GM19455 (cell line): ENCODE measurements around the gene QSER1.

Experiments
- ATAC-seq: cut with Tn5 transposase; IDR thresholded peaks from one replicate; pipeline ENCODE4 v1.9.1; 2021; ENCODE audit not compliant: unreplicated experiment

Gene QSER1

DNA sequence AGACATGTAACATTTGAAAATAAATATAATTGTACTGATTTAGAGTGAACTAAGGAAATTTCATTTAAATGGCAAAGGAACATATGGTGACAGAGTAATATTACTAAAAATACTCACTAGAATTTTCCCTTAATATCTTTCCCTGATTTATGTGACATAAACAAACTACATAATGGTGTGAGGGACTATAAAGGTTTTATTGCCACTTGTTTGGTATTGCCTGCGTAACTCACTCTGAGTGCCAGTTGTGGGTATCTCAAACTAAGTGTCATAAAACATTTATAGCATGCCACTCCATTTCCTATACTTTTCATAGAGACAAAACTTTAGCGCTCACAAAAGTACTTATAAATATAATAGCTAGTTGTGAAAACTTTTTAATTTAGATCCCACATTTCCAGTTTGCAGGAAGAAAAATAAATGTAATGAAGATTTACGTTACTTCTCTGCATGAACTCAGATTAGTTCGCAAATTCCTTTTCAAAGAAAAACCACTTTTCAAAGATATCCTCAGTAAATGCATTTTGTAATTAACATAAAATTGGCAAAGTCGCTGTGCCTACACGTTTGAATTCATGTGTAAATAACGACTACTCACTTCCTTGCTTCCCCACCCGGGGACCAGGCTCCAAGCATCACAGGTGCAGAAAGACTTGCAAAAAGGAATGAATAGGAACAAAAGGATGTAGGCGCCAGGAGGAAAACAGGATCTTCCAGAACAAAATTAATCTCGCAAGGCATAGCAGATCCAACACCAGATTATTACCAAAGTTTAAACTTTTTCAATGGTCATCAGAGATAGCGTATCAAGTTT is 1.6 kb upstream of the QSER1 start:
- no peak for ATAC-seq

GRCh38 chr11:32891657-32892354 is 805 bp upstream of the QSER1 start:
- ATAC-seq = no peak

DNA sequence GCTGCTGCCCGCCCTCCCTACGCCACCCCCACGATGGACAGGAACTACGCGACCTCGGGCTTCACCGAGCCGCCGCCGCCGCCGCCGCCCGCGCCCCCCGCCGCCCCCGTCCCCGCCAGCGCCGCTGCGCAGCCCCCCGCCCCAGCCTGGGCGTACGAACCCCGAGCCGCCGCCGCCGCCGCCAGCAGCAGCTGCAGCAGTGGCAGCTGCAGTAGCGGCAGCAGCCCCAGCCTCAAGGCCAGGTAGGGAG is 407 bp downstream of the QSER1 start:
- ATAC-seq = no peak

DNA sequence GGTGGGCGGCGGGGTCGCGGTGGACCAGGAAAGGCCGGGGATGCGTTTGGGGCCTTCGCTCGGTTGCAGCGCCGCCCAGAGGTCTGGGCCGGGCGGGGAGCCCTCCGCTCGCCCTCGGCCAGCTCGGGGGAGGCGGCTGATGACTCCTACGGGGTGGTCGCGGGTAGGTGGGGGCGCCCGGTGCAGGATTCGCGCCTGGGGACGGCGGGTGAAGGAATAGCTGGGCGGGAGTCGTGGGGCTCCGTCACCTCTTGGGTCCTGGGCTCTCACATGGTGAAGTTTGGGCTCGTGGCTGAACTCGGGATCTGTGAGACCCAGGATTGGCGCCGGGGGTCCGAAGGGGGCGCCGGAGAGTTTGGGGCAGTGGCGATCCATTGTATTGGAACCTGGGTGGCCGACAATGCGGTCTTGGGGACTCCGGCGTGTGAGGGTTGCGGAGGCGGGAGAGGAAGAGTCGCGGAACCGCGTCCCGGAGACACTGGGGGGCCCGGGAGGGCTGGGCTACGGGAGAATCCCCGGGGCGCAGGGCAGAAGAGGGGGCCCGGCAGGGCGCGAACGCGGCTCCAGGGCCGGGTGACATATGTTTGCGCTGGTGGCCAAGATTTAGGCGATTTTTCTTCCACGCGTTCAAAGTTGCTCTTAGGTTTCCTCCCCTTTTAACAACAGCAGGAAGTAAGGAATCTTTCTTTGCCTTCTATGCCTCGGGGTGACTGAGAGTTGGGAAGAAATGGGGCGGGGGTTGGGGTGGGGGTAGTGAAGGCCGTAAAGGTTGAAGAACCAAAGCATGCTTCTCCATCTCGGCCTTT is 935 bp downstream of the QSER1 start:
- peak; percentile 37 for ATAC-seq

- ATAC-seq = no peak
Observed at GRCh38 chr11:32894149-32894827, 1.7 kb downstream of the QSER1 start.

DNA sequence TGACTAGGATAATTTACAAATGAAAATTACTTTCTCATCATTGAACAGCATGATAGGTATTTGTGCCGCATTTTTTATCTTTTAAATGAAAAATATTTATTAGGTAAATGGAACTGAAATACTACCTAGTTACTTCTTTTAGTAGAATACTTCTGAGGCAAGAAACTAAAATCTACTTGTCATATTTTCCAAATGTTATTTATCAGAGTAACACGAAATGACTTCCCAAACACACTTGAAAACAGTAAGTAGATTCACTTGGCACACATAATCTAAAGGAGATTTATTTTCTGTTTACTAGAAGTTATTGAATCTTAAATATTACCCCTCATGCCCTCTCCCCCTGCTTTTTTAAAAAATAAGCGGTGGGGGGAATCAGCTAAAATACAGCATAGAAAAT is 2.3 kb downstream of the QSER1 start:
- ATAC-seq = no peak

GRCh38 chr11:32895471-32895870 is 2.9 kb downstream of the QSER1 start:
- ATAC-seq = no peak

GRCh38 chr11:32897103-32897502 is 4.5 kb downstream of the QSER1 start:
- ATAC-seq = no peak

DNA sequence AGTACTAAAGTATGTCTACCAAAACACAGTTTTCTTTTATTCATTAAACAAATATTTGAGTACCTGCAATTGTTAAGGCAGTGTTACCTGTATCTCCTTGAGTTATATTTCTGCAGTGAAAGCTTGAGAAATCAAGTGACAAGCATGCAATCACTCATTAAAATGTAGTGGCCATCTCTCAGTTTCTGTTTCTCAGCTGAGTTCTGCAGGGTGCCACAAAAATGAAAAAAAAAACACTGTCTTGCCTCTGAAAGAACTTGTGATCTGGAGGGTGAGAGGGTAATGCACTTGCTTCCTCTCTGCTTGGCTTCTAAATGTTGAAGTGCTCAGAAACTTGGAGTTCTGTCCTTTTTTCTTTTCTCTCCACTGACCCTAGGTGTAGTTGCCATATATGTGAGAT is 6.8 kb downstream of the QSER1 start:
- ATAC-seq = peak; percentile 63

DNA sequence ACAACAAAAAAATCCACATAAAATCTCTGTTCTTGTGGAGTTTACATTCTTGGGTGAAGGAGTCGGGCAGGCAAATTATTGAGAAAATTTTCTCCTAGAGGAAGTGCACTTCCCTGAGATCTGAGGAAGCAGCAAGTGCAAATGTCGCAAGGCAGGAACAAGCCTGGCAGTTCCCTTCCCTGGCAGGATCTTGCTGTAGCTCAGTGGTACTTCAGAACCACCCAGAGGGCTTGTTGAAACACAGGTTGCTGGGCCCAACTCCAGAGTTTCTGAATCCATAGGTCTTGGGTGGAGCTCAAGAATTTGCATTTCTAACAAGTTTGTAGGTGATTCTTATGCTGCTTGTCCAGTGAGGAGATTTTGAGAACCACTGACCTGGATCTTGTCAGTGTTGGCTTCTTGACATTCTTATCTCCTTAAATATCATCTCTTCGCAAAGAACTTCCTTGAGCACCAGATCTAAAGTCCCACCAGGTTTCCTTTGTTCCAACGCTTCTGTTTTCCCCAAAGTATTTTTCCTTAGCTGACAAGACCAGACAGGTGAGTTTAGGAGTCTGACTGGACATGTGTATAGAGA is 9.6 kb downstream of the QSER1 start:
- no peak for ATAC-seq

DNA sequence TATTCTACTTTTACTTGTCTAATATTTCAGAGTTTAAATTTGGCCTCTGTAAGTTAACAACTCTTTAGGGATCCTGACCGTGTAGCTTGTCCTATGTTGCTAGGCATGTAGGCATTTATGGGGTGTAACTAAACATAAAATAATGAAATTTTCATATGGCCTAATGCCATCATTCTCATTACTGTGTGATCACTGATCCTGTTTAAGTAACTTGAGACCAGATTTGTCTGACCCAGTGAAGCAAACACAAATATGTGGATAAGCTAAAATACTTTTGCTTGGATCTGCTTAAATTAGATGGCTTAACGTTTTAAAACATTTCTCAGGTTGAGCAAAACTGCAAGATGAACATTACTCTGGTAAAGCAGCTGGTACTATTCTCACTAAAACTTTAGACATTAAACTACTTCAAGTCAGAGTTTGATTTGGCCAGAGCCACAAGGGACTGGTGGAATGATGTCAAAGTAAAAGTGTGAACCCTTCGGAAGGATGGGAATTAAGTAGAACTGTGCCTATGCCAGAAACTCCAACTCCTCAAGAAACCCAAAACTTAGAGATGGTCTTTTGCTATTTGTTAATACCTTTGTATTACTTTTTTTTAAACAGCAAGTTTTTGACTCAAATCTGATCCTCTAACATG is 12.5 kb downstream of the QSER1 start:
- no peak for ATAC-seq

GRCh38 chr11:32908619-32909018 is 16.0 kb downstream of the QSER1 start:
- no peak for ATAC-seq

DNA sequence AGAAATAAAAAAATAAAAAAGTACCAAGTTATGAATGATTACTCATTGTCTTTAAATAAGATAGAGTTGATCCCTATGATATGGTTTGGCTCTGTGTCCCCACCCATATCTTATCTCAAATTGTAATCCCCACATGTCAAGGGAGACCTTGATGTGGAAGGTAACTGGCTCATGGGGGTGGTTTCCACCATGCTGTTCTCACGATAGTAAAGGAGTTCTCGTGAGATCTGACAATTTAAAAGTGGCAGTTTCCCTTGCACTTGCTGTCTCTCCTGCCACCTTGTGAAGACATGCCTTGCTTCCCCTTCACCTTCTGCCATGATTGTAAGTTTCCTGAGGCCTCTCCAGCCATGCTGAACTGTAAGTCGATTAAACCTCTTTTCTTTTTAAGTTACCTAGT is 18.8 kb downstream of the QSER1 start:
- no peak for ATAC-seq

DNA sequence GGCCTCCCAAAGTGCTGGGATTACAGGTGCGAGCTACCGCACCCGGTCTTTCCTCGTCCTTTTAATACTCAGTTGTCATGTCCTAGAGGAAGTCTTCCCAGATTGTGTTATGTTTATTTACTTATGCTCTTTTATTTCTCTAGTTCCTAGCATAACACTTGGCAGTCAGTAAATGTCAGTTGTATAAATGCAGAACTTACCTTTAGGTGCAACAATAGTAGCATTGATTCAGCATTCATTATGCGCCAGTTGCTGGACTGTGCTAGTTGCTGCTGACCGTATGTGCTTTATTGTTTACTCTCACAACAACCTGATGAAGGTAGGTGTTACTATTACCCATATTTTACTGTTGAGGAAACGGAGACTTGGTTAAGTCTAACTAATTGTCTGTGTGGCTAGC is 20.8 kb downstream of the QSER1 start:
- no peak for ATAC-seq

- no peak for ATAC-seq
Observed at GRCh38 chr11:32916361-32916760, 23.8 kb downstream of the QSER1 start.

DNA sequence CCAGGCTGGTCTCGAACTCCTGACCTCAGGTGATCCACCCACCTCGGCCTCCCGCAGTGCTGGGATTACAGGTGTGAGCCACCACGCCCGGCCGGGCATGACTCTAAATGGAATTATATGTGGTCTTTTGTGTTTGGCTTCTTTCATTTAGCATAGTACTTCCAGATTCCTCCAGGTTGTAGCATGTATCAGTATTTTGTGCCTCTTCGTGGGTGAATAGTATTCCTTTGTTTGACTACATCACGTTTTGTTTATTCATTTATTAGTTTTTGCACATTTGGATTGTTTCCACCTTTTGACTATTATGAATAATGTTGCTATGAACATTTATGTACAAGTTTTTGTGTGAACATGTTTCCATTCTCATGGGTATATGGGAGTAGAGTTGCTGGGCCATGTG is 24.4 kb downstream of the QSER1 start:
- ATAC-seq = no peak

- ATAC-seq = no peak
Observed at GRCh38 chr11:32918427-32918826, 25.8 kb downstream of the QSER1 start.

DNA sequence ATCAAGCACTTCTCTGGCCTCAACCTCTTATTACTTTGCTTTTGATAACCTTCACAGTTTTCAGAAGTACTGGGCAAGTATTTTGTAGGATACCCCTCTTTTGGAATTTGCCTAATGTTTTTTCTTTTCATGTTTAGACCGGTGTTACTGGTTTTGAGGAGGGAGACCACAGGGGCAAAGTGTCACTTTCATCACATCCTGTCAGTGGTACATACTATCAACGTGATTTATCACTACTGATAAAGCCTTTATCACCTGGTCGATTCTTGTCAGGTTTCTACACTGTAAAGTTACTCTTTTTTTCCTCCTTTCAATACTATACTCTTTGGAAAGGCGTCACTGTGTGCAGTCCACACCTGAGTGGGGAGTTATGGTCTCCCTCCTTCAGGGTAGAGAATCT is 26.7 kb downstream of the QSER1 start:
- no peak for ATAC-seq

GRCh38 chr11:32920570-32920969 is 28.0 kb downstream of the QSER1 start:
- ATAC-seq = no peak

DNA sequence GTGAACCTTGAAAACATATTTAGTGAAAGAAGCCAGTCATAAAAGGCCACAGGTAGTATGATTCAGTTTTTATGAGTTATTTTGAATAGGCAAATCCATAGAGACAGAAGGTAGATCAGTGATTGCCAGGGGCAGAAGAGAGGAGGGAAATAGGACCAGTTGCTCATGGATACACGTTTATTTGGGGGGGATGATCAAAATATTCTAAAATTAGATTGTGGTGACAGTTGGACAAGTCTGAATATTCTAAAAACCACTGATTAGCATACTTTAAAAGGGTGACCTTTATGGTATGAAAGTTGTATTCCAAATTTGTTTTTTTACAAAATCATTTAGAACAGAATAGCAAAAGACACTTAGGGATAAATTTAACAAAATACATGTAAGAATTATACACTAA is 28.6 kb downstream of the QSER1 start:
- ATAC-seq = no peak

- ATAC-seq = no peak
Observed at GRCh38 chr11:32931606-32932005, 39.0 kb downstream of the QSER1 start.
